Esophagus muscularis mucosa (tissue), 4 donors: ENCODE results near the gene PIK3R5. TPM values are rescaled to one million over a fixed set of nuclear protein-coding genes. Genes with fewer than 3 reads are reported as not detected.

Experiments
- DNase-seq: peaks from one replicate; pipeline ENCODE4 v3.0.0-alpha.2; 2017; ENCODE audit errors: extremely low spot score
- H3K27ac ChIP-seq, 4 donors: fragments of 200-600 bp; sonication (generic); replicated peaks in 1 of 4; 1 replicate in 3 of 4; 2 replicates in 1 of 4; pipeline ENCODE4 v1.5.1; 2016 to 2019; ENCODE audit warnings: mild to moderate bottlenecking in 1 of 4
- H3K27me3 ChIP-seq, 4 donors: fragments of 200-600 bp; sonication (generic); one replicate each; pipeline versions ENCODE4 v1.5.1 to v1.6.0; 2016 to 2019
- H3K36me3 ChIP-seq, 4 donors: fragments of 200-600 bp; sonication (generic); one replicate each; pipeline ENCODE4 v1.5.1; 2016 to 2019
- H3K4me1 ChIP-seq, 4 donors: fragments of 200-600 bp; sonication (generic); one replicate each; pipeline ENCODE4 v1.5.1; 2016 to 2019
- H3K4me3 ChIP-seq, 4 donors: fragments of 200-600 bp; sonication (generic); 1 replicate in 2 of 4; 2 replicates in 2 of 4; pipeline ENCODE4 v1.5.1; 2016 to 2019; ENCODE audit warnings: mild to moderate bottlenecking in 4 of 4, moderate library complexity in 1 of 4
- H3K9me3 ChIP-seq, 4 donors: fragments of 200-600 bp; sonication (generic); 1 replicate in 3 of 4; 2 replicates in 1 of 4; pipeline ENCODE4 v1.5.1; 2016 to 2019
- EP300 ChIP-seq: sonication (generic); formaldehyde crosslinking; IDR thresholded peaks from one replicate; pipeline ENCODE4 v1.6.1; 2017; ENCODE audit warnings: antibody characterized with exemption
- POLR2A ChIP-seq: fragments of 450-650 bp; IDR thresholded peaks from one replicate; pipeline ENCODE4 v1.6.1; 2017; ENCODE audit warnings: antibody characterized with exemption, moderate library complexity, mild to moderate bottlenecking, low read depth
- POLR2AphosphoS5 ChIP-seq, 2 donors: sonication (generic); formaldehyde crosslinking; IDR thresholded peaks; one replicate each; pipeline ENCODE4 v1.6.1; 2017; ENCODE audit warnings: antibody characterized with exemption in 2 of 2
- WGBS: methylation state at CpG from one replicate; pipeline ENCODE4 v1.1.5; 2018; 5-methylcytosine and 5-hydroxymethylcytosine counted together
- intact Hi-C: fragments of 100-400 bp; cut with DNase I; formaldehyde crosslinking; loops from one replicate; pipeline ENCODE4 v1.15.1; 2023
- total RNA-seq, 4 donors: library from RNA; depleted of rRNA; stranded (reverse); fragments of >200 nt; gene quantifications; one replicate each; pipeline versions ENCODE4 v1.1.0 to v1.2.1, GENCODE V29; 2016
- TF ChIP-seq, protein P1 (sequence below), 3 experiments: fragments of 200-600 bp in 2 of 3; fragments of 450-650 bp in 1 of 3; sonication (generic) in 2 of 3; IDR thresholded peaks; one replicate each; pipeline ENCODE4 v1.5.1; 2017 to 2019; ENCODE audit warnings: antibody characterized with exemption in 3 of 3, mild to moderate bottlenecking in 2 of 3, moderate library complexity in 1 of 3

The PIK3R5 gene
- total RNA-seq, 4 donors from 2014 or later: 7.0 to 16.2 (median 9.6) TPM

DNA sequence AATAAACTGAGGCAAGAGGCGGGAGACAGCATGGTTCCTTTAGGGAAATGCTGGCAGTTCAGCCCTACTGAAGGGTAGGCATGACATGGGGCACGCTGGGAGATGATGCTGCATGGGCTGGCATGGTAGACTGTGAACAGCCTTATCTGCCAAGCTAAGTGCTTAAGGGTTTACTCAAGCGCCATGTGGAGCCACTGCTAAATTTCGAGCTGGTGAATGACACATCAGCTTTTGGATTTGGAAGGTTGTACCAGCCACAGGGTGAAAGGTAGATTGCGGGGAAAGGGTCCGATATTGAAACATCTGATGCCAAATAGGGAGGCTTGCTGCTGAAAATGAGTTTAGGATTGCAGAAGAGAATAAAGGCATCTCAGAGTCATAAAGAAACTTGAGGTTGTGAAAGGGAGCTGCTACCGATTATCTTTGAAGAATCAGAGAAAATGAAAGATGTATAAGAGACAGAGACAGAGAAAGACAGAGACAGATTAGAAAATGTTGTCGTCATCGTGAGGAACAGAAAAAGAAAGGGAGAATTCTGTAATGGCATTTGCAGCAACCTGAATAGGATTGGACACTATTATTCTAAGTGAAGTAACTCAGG is 16.3 kb downstream of the PIK3R5 start:
- intact Hi-C loops: no loop called here
- H3K9me3 ChIP-seq: peaks cover 0 to 7% (median 0%) of the 10 kb centered on the region in 4 donors
- DNase-seq: no peak
- H3K4me3 ChIP-seq: no peak overlapping the region
- TF ChIP-seq POLR2AphosphoS5 (IDR thresholded peaks at IDR 0.05) (no peak), POLR2A (no peak), EP300 (no peak)
- TF ChIP-seq, protein P1, sequence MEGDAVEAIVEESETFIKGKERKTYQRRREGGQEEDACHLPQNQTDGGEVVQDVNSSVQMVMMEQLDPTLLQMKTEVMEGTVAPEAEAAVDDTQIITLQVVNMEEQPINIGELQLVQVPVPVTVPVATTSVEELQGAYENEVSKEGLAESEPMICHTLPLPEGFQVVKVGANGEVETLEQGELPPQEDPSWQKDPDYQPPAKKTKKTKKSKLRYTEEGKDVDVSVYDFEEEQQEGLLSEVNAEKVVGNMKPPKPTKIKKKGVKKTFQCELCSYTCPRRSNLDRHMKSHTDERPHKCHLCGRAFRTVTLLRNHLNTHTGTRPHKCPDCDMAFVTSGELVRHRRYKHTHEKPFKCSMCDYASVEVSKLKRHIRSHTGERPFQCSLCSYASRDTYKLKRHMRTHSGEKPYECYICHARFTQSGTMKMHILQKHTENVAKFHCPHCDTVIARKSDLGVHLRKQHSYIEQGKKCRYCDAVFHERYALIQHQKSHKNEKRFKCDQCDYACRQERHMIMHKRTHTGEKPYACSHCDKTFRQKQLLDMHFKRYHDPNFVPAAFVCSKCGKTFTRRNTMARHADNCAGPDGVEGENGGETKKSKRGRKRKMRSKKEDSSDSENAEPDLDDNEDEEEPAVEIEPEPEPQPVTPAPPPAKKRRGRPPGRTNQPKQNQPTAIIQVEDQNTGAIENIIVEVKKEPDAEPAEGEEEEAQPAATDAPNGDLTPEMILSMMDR (IDR thresholded peaks at IDR 0.05): no peak
- H3K4me1 ChIP-seq: no peaks in the 10 kb centered on the region
- H3K36me3 ChIP-seq: no peaks in the 10 kb centered on the region
- H3K27ac ChIP-seq: no peak overlapping the region
- 81% methylated on average over 9 of the region's 9 CpGs for WGBS
- H3K27me3 ChIP-seq: peaks cover 0 to 24% (median 0%) of the 10 kb centered on the region in 4 donors

DNA sequence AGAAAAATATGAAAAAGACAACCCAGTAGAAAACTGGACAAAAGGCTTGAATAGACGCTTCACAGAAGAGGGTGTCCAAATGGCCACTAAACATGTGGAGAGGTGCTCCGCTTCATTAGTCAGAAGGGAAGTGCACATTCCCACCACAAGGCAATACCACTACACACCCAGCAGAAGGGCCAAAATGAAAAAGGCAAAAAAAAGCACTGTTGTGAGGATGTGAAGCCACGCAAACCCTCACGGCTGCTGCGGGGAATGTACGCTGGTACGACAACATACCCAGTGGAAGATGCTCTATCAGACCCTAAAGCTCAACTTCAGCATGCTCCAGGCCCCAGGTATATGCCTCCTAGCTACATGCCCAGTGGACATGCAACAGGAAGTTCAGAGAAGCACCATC is 17.0 kb downstream of the PIK3R5 start:
- TF ChIP-seq POLR2AphosphoS5 (IDR thresholded peaks at IDR 0.05): no peak
- TF ChIP-seq POLR2A: no peak
- WGBS: 90% methylated on average over 7 of the region's 7 CpGs
- no peak for DNase-seq
- H3K4me1 ChIP-seq: no peaks in the 10 kb centered on the region
- intact Hi-C loops: no loop called here
- H3K4me3 ChIP-seq: no peak overlapping the region
- peaks cover 0 to 24% (median 0%) of the 10 kb centered on the region in 4 donors for H3K27me3 ChIP-seq
- H3K36me3 ChIP-seq: no peaks in the 10 kb centered on the region
- H3K9me3 ChIP-seq: peaks cover 0 to 7% (median 0%) of the 10 kb centered on the region in 4 donors
- no peak overlapping the region for H3K27ac ChIP-seq

DNA sequence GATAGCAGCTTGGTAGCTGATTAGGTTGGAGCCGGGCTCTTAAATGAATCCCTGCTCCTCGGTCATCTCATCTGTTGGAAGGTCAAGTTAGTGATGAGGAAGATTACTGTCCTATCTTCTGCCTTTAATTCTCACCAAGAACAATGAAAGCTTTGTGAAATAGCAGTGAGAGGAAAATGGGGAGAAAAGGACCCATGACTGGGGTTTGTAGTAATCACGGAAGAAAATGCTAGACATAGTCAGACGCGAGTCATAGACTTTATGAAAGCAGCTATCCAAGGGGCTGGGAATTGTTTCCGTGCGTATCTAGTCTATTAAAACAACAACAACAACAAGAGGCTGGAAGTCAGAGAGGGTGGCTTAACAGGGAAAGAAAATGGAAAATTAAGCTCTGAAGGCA is 18.3 kb downstream of the PIK3R5 start:
- DNase-seq: no peak
- intact Hi-C loops: no loop called here
- TF ChIP-seq POLR2A (no peak), POLR2AphosphoS5 (IDR thresholded peaks at IDR 0.05) (no peak), EP300 (no peak)
- TF ChIP-seq, protein P1 (IDR thresholded peaks at IDR 0.05): no peak
- no peak overlapping the region for H3K4me3 ChIP-seq
- peaks cover 0 to 7% (median 0%) of the 10 kb centered on the region in 4 donors for H3K9me3 ChIP-seq
- WGBS: 88% methylated on average over 7 of the region's 7 CpGs
- H3K4me1 ChIP-seq: peaks cover 0 to under 1% (median 0%) of the 10 kb centered on the region in 4 donors
- H3K27ac ChIP-seq: no peak overlapping the region
- H3K36me3 ChIP-seq: no peaks in the 10 kb centered on the region
- H3K27me3 ChIP-seq: peaks cover 0 to 27% (median 0%) of the 10 kb centered on the region in 4 donors

DNA sequence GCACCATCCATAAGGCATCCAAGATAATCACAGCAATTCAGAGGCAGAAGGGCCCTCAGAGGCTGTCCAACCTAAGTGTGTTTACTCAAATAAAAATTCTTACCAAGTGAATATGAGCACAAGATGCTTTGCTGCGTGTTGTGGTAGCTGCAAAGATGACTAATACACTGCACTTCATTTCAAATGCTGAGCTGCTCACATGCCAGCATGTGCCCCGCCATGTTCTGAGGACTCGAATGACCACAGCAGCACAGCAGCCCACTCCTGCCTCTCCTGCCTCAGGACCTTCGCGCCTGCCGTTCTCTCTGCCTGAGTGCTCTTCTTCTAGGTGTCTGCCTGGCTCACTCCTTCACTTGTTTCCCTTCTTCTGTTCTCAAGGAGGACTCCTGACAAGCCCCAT is 19.0 kb downstream of the PIK3R5 start:
- H3K27me3 ChIP-seq: peaks cover 0 to 34% (median 0%) of the 10 kb centered on the region in 4 donors
- H3K4me1 ChIP-seq: peaks cover 0 to 3% (median 0%) of the 10 kb centered on the region in 4 donors
- no peak for DNase-seq
- no peak overlapping the region for H3K4me3 ChIP-seq
- WGBS: 85% methylated on average over 6 of the region's 6 CpGs
- TF ChIP-seq EP300: no peak
- TF ChIP-seq, protein P1 (IDR thresholded peaks at IDR 0.05): no peak
- no peak for TF ChIP-seq POLR2AphosphoS5 (IDR thresholded peaks at IDR 0.05)
- no peak for TF ChIP-seq POLR2A
- intact Hi-C loops: no loop called here
- H3K9me3 ChIP-seq: peaks cover 0 to 7% (median 0%) of the 10 kb centered on the region in 4 donors
- no peak overlapping the region for H3K27ac ChIP-seq
- H3K36me3 ChIP-seq: no peaks in the 10 kb centered on the region

DNA sequence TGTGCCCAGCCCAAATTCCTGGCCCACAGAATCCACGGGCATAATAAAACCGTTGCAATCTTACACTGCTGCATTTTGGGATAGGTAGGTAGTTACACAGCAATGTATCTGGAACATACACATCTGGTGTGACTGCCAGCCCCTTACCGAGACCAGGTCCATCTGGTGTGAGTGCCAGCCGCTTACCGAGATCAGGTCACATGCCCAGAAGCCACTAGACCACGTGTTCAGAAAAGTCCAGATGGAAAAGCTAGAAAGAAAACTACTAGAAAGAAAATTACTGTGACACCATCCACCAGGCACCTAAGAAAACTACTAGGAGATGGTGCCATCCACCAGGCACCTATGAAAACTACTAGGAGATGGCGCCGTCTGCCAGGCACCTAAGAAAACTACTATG is 19.4 kb downstream of the PIK3R5 start:
- no peak overlapping the region for H3K27ac ChIP-seq
- TF ChIP-seq, protein P1 (IDR thresholded peaks at IDR 0.05): no peak
- TF ChIP-seq POLR2AphosphoS5 (IDR thresholded peaks at IDR 0.05) (no peak), EP300 (no peak), POLR2A (no peak)
- H3K36me3 ChIP-seq: no peaks in the 10 kb centered on the region
- intact Hi-C loops: no loop called here
- H3K4me3 ChIP-seq: no peak overlapping the region
- 79% methylated on average over 7 of the region's 8 CpGs for WGBS
- H3K9me3 ChIP-seq: peaks cover 0 to 7% (median 0%) of the 10 kb centered on the region in 4 donors
- DNase-seq: no peak
- H3K27me3 ChIP-seq: peaks cover 0 to 34% (median 0%) of the 10 kb centered on the region in 4 donors
- H3K4me1 ChIP-seq: peaks cover 0 to 3% (median 0%) of the 10 kb centered on the region in 4 donors
